Measurements from ENCODE around the gene IMPG1.

IMPG1 gene

GRCh38 chr6:75934643-75935472, 137.6 kb downstream of the IMPG1 start:
- CTCF ChIA-PET = interaction anchor here (0.6 to 6.8 kb wide), 22 partner anchors 8 to 1532 kb away, joined by 3 to 36 read pairs (median 4); no protein-coding TSS in a partner anchor
- peak; percentile 77 for DNase-seq (ENCODE audit: extremely low spot score)
- TF ChIP-seq CTCF (IDR thresholded peaks at IDR 0.05; ENCODE audit: control extremely low read depth, extremely low read depth, low read depth, missing control alignments) = peak; percentile 74
- POLR2A ChIA-PET = no interaction called here

GRCh38 chr6:75933387-75933975, 139.0 kb downstream of the IMPG1 start:
- ChIA-PET POLR2A (no interaction called here), CTCF (interaction anchor here (0.8 to 6.8 kb wide), 14 partner anchors 8 to 1527 kb away, joined by 3 to 36 read pairs (median 6); no protein-coding TSS in a partner anchor)
- TF ChIP-seq CTCF (IDR thresholded peaks at IDR 0.05; ENCODE audit: control extremely low read depth, extremely low read depth, low read depth, missing control alignments) = no peak
- no peak for DNase-seq (ENCODE audit: extremely low spot score)

GRCh38 chr6:75932067-75932466, 140.4 kb downstream of the IMPG1 start:
- CTCF ChIA-PET = interaction anchor here (0.8 to 6.8 kb wide), 13 partner anchors 11 to 1538 kb away, joined by 3 to 36 read pairs (median 4); no protein-coding TSS in a partner anchor
- DNase-seq (ENCODE audit: extremely low spot score) = peak; percentile 26
- POLR2A ChIA-PET = no interaction called here
- peak; percentile 56 for TF ChIP-seq CTCF (IDR thresholded peaks at IDR 0.05; ENCODE audit: control extremely low read depth, extremely low read depth, low read depth, missing control alignments)

GRCh38 chr6:75931011-75931680, 141.3 kb downstream of the IMPG1 start:
- CTCF ChIA-PET = interaction anchor here (0.6 to 6.8 kb wide), 16 partner anchors 10 to 1539 kb away, joined by 3 to 36 read pairs (median 4); no protein-coding TSS in a partner anchor
- POLR2A ChIA-PET = no interaction called here
- DNase-seq (ENCODE audit: extremely low spot score) = no peak
- TF ChIP-seq CTCF (IDR thresholded peaks at IDR 0.05; ENCODE audit: control extremely low read depth, extremely low read depth, low read depth, missing control alignments) = no peak

- ChIA-PET CTCF (interaction anchor here (1.1 to 2.1 kb wide), 6 partner anchors 8 to 935 kb away, joined by 3 to 13 read pairs (median 3); no protein-coding TSS in a partner anchor), POLR2A (no interaction called here)
- DNase-seq (ENCODE audit: extremely low spot score) = no peak
- TF ChIP-seq CTCF (IDR thresholded peaks at IDR 0.05; ENCODE audit: control extremely low read depth, extremely low read depth, low read depth, missing control alignments) = no peak
Measured at GRCh38 chr6:75926293-75927168, 145.9 kb downstream of the IMPG1 start.

Data from GM10248 (cell line).